GM12875 (cell line): Measurements from ENCODE around the gene DENND1C.

ENCODE experiments used
- H3K4me3 ChIP-seq: one replicate; pipeline ENCODE4 v1.5.1; 2011; ENCODE audit warnings: low read depth, low read length, control low read depth
- TF ChIP-seq, protein P1 (sequence below): IDR thresholded peaks from 2 replicates; pipeline ENCODE4 v1.5.1; 2011; ENCODE audit warnings: low read depth, mild to moderate bottlenecking, control low read depth, inconsistent platforms, low read length, moderate library complexity, borderline replicate concordance; ENCODE audit not compliant: insufficient read depth

Gene DENND1C

GRCh38 chr19:6446452-6446851 lies 35.1 kb downstream of the DENND1C start:
- H3K4me3 ChIP-seq, result no peak overlapping the region
- TF ChIP-seq, protein P1, sequence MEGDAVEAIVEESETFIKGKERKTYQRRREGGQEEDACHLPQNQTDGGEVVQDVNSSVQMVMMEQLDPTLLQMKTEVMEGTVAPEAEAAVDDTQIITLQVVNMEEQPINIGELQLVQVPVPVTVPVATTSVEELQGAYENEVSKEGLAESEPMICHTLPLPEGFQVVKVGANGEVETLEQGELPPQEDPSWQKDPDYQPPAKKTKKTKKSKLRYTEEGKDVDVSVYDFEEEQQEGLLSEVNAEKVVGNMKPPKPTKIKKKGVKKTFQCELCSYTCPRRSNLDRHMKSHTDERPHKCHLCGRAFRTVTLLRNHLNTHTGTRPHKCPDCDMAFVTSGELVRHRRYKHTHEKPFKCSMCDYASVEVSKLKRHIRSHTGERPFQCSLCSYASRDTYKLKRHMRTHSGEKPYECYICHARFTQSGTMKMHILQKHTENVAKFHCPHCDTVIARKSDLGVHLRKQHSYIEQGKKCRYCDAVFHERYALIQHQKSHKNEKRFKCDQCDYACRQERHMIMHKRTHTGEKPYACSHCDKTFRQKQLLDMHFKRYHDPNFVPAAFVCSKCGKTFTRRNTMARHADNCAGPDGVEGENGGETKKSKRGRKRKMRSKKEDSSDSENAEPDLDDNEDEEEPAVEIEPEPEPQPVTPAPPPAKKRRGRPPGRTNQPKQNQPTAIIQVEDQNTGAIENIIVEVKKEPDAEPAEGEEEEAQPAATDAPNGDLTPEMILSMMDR, result no peak

- TF ChIP-seq, protein P1, result no peak
- no peak overlapping the region for H3K4me3 ChIP-seq
Observed at GRCh38 chr19:6443986-6444385, 37.6 kb downstream of the DENND1C start.

- TF ChIP-seq, protein P1, result no peak
- H3K4me3 ChIP-seq, result no peak overlapping the region
Observed at GRCh38 chr19:6442087-6442688, 39.4 kb downstream of the DENND1C start.

GRCh38 chr19:6440905-6441304 lies 40.7 kb downstream of the DENND1C start:
- TF ChIP-seq, protein P1, result no peak
- no peak overlapping the region for H3K4me3 ChIP-seq

DNA sequence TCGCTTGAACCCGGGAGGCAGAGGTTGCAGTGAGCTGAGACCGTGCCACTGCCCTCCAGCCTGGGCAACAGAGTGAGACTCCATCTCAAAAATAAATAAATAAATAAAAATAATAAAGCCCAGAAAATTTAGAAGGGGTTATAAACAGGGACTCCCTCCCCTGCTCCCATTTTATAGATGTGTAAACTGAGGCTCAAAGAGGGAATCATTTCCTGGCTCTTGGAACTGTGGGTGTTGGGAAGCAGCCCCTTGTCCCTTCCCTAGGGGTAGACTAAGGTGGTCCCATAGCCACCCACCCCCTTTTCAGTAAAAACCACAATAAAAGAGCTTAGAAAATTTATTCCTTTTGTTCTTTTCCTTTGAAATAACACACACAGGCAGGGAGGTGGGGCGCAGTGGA lies 41.8 kb downstream of the DENND1C start:
- H3K4me3 ChIP-seq, result no peak overlapping the region
- TF ChIP-seq, protein P1, result no peak

GRCh38 chr19:6433663-6434062 lies 47.9 kb downstream of the DENND1C start, which contains the start of gene SLC25A41:
SLC25A41 (minus strand) TSS chr19:6433763; CDS start chr19:6433693, 70 bp downstream.
- H3K4me3 ChIP-seq, result no peak within 1 kb of the TSS
- TF ChIP-seq, protein P1, result no peak

- TF ChIP-seq, protein P1, result no peak
Observed at GRCh38 chr19:6433165-6433564, 48.4 kb downstream of the DENND1C start.

More at GRCh38 chr19:6433165-6433564, 48.4 kb downstream of the DENND1C start:
- no peak overlapping the region for H3K4me3 ChIP-seq
